Karpas-422 (cell line): ENCODE results near the gene USP30. TPM values are rescaled to one million over a fixed set of nuclear protein-coding genes. Genes with fewer than 3 reads are reported as not detected.
A peak's percentile ranks its signal among the peaks of the same experiment; 100 is the strongest.

ENCODE experiments used
- DNase-seq: peaks from one replicate; pipeline ENCODE4 v3.0.0-alpha.2; 2015
- H2AFZ ChIP-seq: fragments of 200-600 bp; sonication (generic); 2 replicates; pipeline ENCODE4 v1.6.1; 2014; ENCODE audit warnings: antibody characterized with exemption, low read length, mixed read lengths
- H3K27ac ChIP-seq: fragments of 200-600 bp; sonication (generic); 2 replicates; pipeline ENCODE4 v1.5.1; 2014; ENCODE audit warnings: mild to moderate bottlenecking, low read length, moderate library complexity
- H3K27me3 ChIP-seq: fragments of 200-600 bp; sonication (generic); 2 replicates; pipeline ENCODE4 v1.6.1; 2014; ENCODE audit warnings: low read length, mixed read lengths
- H3K36me3 ChIP-seq: fragments of 200-600 bp; sonication (generic); 2 replicates; pipeline ENCODE4 v1.6.1; 2014; ENCODE audit warnings: low read length, mixed read lengths; ENCODE audit not compliant: insufficient read depth
- H3K4me1 ChIP-seq: fragments of 200-600 bp; sonication (generic); 2 replicates; pipeline ENCODE4 v1.6.1; 2014; ENCODE audit warnings: mild to moderate bottlenecking, low read length, mixed read lengths
- H3K4me2 ChIP-seq: fragments of 200-600 bp; sonication (generic); 2 replicates; pipeline ENCODE4 v1.6.1; 2014; ENCODE audit warnings: low read length, low read depth, mild to moderate bottlenecking; ENCODE audit not compliant: poor library complexity, severe bottlenecking
- H3K4me3 ChIP-seq: fragments of 200-600 bp; sonication (generic); 2 replicates; pipeline ENCODE4 v1.5.1; 2014; ENCODE audit warnings: mild to moderate bottlenecking, antibody characterized with exemption, low read length, mixed read lengths
- H3K79me2 ChIP-seq: fragments of 200-600 bp; sonication (generic); 2 replicates; pipeline ENCODE4 v1.6.1; 2014; ENCODE audit warnings: mild to moderate bottlenecking, low read length, mixed read lengths
- H3K9ac ChIP-seq: fragments of 200-600 bp; sonication (generic); 2 replicates; pipeline ENCODE4 v1.6.0; 2014; ENCODE audit warnings: low read length
- H3K9me2 ChIP-seq: fragments of 200-600 bp; sonication (generic), shearing (Covaris generic); replicated peaks from 2 replicates; pipeline ENCODE4 v1.6.0; 2014; ENCODE audit warnings: mild to moderate bottlenecking, low read length, moderate library complexity; ENCODE audit not compliant: insufficient read depth
- H3K9me3 ChIP-seq: fragments of 300-700, 200-600 bp; sonication (generic); 2 replicates; pipeline ENCODE4 v1.6.1; 2014; ENCODE audit warnings: low read length, mixed read lengths
- H4K20me1 ChIP-seq: fragments of 200-600 bp; sonication (generic); 2 replicates; pipeline ENCODE4 v1.6.1; 2014; ENCODE audit warnings: mild to moderate bottlenecking, antibody characterized with exemption, low read length, low read depth; ENCODE audit not compliant: insufficient read depth
- total RNA-seq: library from RNA; depleted of rRNA; stranded (reverse); fragments of >200 nt; shearing (Covaris generic); gene quantifications from 2 replicates; pipeline ENCODE4 v1.2.3, GENCODE V29; 2014; ENCODE audit warnings: low replicate concordance

The USP30 gene
- total RNA-seq, 1 experiment from 2014 or later, result 19.3 TPM

DNA sequence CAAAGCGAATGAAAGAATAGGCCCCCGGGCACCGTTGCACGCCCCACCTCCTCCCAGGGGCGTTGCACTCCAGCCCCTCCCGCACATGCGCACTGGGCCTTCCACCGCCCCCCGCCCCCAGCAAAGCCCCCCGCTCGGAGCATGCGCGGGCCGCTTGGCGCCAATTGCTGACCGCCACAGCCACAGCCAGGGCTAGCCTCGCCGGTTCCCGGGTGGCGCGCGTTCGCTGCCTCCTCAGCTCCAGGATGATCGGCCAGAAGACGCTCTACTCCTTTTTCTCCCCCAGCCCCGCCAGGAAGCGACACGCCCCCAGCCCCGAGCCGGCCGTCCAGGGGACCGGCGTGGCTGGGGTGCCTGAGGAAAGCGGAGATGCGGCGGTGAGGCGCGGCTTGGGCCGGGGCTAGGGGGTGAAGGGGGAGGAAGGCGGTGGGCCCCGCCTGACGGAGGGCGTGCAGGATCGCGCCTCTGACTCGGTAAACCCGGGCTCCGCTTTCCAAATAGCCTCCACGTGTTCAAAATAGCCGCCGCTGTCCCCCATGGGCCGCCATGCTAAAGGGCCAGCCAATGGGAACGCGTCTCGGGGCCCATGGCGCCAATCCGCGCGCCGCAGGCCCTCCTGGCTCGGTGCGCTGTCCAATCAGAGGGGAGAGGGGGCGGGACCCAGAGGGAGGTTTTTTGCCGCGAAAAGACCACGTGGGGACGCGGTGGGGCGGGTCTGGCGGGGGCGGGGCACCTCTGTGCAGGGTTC, 45.2 kb downstream of the USP30 start, which contains the start of gene UNG:
TSS of gene UNG (plus strand) at position 163 of the 748 bp plus-strand sequence. CDS start at position 246, 83 bp downstream.
- H3K4me1 ChIP-seq, result peaks cover 27% of the 10 kb centered on the region
- peaks cover 32% of the 10 kb centered on the region for H3K79me2 ChIP-seq
- peak within 1 kb of the TSS; percentile 74; the same call in 1 of the 2 replicates for H2AFZ ChIP-seq
- H3K27ac ChIP-seq, result peak within 1 kb of the TSS; percentile 63; the same call in 1 of the 2 replicates
- H3K9me3 ChIP-seq, result no peaks in the 10 kb centered on the region
- no peaks in the 10 kb centered on the region for H3K9me2 ChIP-seq
- peak within 1 kb of the TSS; percentile 91 for H3K9ac ChIP-seq
- peak within 1 kb of the TSS; percentile 95 for H3K4me3 ChIP-seq
- no peaks in the 10 kb centered on the region for H4K20me1 ChIP-seq
- peak within 1 kb of the TSS; percentile 94 for H3K4me2 ChIP-seq
- peak; percentile 99 for DNase-seq
- H3K36me3 ChIP-seq, result peaks cover 29% of the 10 kb centered on the region
- no peaks in the 10 kb centered on the region for H3K27me3 ChIP-seq

DNA sequence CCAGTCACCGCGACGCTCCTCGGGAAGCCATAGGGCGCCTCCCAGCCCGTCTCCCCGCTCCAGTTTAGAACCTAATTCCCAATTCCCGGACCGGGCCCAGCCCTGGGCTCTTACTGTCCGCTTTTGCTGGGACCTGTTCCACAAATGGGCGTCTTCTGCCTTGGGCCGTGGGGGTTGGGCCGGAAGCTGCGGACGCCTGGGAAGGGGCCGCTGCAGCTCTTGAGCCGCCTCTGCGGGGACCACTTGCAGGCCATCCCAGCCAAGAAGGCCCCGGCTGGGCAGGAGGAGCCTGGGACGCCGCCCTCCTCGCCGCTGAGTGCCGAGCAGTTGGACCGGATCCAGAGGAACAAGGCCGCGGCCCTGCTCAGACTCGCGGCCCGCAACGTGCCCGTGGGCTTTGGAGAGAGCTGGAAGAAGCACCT, 45.8 kb downstream of the USP30 start:
- Histone ChIP-seq H3K27me3 (no peaks in the 10 kb centered on the region), H3K27ac (peak overlapping the region; percentile 37; the same call in 1 of the 2 replicates), H3K9me3 (no peaks in the 10 kb centered on the region), H4K20me1 (no peaks in the 10 kb centered on the region), H3K4me1 (peaks cover 22% of the 10 kb centered on the region), H3K4me3 (peak overlapping the region; percentile 95), H3K79me2 (peaks cover 26% of the 10 kb centered on the region), H3K4me2 (peak overlapping the region; percentile 94), H2AFZ (peak overlapping the region; percentile 74; the same call in 1 of the 2 replicates), H3K36me3 (peaks cover 30% of the 10 kb centered on the region), H3K9ac (peak overlapping the region; percentile 91), H3K9me2 (no peaks in the 10 kb centered on the region)
- peak; percentile 71 for DNase-seq

DNA sequence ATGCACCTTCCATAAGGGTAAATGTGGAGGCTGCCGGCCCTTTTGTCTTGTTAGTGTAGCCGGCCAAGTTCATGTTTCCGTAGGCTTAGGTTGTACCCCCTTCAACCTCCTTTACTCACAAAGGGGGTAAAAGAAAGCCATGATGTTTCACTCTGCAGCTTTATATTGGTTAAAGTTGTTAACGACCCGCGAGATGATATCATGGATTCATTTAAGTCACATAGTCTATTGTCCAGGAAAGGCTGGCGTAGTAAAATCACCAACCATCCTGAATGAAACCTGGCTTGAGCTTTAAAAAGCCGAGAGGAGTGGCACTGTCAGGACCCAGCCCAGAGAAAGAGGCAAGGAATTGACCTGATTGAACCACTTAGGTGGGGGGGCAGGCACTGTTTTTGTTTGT, 46.3 kb downstream of the USP30 start:
- Histone ChIP-seq H4K20me1 (no peaks in the 10 kb centered on the region), H3K9me3 (no peaks in the 10 kb centered on the region), H3K79me2 (peaks cover 26% of the 10 kb centered on the region), H2AFZ (peak overlapping the region; percentile 74; the same call in 1 of the 2 replicates), H3K4me1 (peaks cover 19% of the 10 kb centered on the region), H3K36me3 (peaks cover 35% of the 10 kb centered on the region), H3K9ac (peak overlapping the region; percentile 91), H3K27ac (peak overlapping the region; percentile 37; the same call in 1 of the 2 replicates), H3K9me2 (no peaks in the 10 kb centered on the region), H3K4me3 (peak overlapping the region; percentile 95), H3K4me2 (peak overlapping the region; percentile 94), H3K27me3 (no peaks in the 10 kb centered on the region)
- no peak for DNase-seq

DNA sequence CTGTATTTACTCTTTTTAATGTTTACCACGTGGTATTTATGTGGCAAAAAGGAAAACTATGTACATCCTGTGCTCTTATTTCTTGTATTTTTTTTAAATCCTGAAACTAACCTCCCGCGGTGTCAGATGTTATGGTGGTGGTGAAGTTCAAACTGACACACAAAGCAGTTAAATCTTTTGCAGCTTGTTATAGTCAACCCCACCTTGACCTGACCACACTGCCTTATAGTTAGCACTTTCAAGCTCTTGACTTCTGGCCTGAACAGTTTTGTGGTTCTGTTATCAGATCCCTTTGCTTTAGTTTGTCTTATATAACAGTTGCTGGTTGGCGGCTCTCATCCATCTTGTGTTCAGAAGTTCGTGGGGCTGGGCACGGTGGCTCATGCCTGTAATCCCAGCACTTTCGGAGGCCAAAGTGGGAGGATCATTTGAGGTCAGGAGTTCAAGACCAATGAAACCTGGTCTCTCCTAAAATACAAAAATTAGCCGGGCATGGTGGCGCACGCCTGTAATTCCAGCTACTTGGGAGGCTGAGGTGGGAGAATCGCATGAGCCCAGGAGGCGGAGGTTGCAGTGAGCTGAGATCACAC, 47.1 kb downstream of the USP30 start:
- Histone ChIP-seq H4K20me1 (no peaks in the 10 kb centered on the region), H2AFZ (no peak overlapping the region), H3K9ac (0 out of 2 replicates have a peak overlapping the region, but pooled peaks have one; percentile 91), H3K27me3 (no peaks in the 10 kb centered on the region), H3K4me3 (peak overlapping the region; percentile 95; the same call in 1 of the 2 replicates), H3K36me3 (peaks cover 36% of the 10 kb centered on the region), H3K4me2 (peak overlapping the region; percentile 94), H3K9me2 (no peaks in the 10 kb centered on the region), H3K27ac (no peak overlapping the region), H3K79me2 (peaks cover 26% of the 10 kb centered on the region), H3K4me1 (peaks cover 17% of the 10 kb centered on the region), H3K9me3 (no peaks in the 10 kb centered on the region)
- no peak for DNase-seq

DNA sequence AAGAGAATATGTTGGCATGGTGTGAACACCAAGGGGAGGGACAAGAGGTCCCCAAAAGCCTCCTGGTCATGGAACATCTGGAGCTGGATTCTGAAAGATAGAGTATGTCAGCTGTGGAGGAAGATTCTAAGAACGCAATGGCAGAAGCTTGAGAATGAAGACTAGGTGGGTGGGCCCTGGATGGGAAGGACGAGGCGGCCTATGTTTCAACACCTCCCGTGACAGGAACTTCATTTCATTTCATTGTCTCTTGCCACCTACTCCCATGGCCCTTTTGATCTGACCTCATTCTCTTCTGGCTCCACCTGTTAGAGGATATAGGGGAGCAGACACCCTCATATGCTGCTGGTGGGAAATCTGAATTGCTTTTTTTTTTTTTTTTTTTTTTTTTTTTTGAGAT, 48.4 kb downstream of the USP30 start:
- no peaks in the 10 kb centered on the region for H4K20me1 ChIP-seq

DNA sequence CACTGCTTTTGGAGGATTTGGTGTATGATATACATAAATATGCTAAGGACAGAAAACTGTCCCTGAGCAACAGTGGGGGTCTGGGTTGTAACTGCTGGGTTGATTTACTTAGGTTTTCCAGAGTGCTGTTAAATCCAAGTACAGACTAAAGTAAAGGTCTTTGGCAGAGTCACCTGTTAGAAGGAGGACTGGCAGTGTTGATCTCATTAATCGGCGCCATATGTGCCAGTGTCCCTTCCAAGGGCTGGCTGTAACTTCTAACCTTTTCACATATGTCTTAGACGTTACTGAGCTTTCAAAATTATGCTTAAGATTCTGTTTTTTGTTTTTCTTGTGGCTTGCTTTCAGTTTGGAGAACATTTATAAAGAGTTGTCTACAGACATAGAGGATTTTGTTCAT, 50.1 kb downstream of the USP30 start:
- Histone ChIP-seq H2AFZ (no peak overlapping the region), H3K9me2 (no peaks in the 10 kb centered on the region)

More for the DNA sequence above, 48.4 kb downstream of the USP30 start:
- Histone ChIP-seq H2AFZ (no peak overlapping the region), H3K4me2 (no peak overlapping the region), H3K9ac (no peak overlapping the region), H3K36me3 (peaks cover 42% of the 10 kb centered on the region), H3K27me3 (no peaks in the 10 kb centered on the region), H3K4me3 (no peak overlapping the region), H3K9me3 (no peaks in the 10 kb centered on the region), H3K4me1 (peaks cover 17% of the 10 kb centered on the region), H3K27ac (no peak overlapping the region), H3K79me2 (peaks cover 26% of the 10 kb centered on the region), H3K9me2 (no peaks in the 10 kb centered on the region)
- no peak for DNase-seq

DNA sequence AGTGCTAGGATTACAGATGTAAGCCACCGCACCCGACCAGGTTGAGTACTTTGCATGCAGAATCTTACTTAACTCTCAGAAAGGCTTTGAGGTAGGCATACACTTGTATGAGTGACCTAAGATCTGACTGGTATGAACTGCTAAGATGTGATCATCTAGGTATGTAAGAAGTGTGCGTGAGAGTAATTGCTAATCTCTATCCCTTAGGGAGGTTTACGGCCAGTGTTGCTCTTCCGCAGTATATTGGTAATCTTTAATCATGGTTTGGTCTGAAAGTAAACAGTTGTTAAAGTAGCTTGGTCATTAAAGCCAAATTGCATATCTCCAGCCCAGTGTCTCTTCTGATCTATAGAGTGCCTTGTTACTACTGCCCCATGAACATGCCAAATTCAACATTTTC, 52.8 kb downstream of the USP30 start:
- no peak overlapping the region for H3K9ac ChIP-seq
- H3K4me1 ChIP-seq, result no peaks in the 10 kb centered on the region
- no peak overlapping the region for H3K4me3 ChIP-seq
- no peaks in the 10 kb centered on the region for H3K27me3 ChIP-seq
- DNase-seq, result no peak
- H3K79me2 ChIP-seq, result peaks cover 5% of the 10 kb centered on the region; the same call in 1 of the 2 replicates
- no peaks in the 10 kb centered on the region for H3K9me2 ChIP-seq
- H3K9me3 ChIP-seq, result no peaks in the 10 kb centered on the region
- H3K27ac ChIP-seq, result no peak overlapping the region
- H2AFZ ChIP-seq, result no peak overlapping the region
- H4K20me1 ChIP-seq, result no peaks in the 10 kb centered on the region
- peaks cover 32% of the 10 kb centered on the region; the same call in 1 of the 2 replicates for H3K36me3 ChIP-seq
- no peak overlapping the region for H3K4me2 ChIP-seq

More for the DNA sequence above, 50.1 kb downstream of the USP30 start:
- Histone ChIP-seq H3K4me3 (no peak overlapping the region), H3K27ac (no peak overlapping the region), H3K27me3 (no peaks in the 10 kb centered on the region), H3K4me2 (no peak overlapping the region), H3K79me2 (peaks cover 26% of the 10 kb centered on the region), H3K9me3 (no peaks in the 10 kb centered on the region), H4K20me1 (no peaks in the 10 kb centered on the region), H3K4me1 (peaks cover 12% of the 10 kb centered on the region), H3K9ac (no peak overlapping the region), H3K36me3 (peaks cover 46% of the 10 kb centered on the region)
- no peak for DNase-seq

DNA sequence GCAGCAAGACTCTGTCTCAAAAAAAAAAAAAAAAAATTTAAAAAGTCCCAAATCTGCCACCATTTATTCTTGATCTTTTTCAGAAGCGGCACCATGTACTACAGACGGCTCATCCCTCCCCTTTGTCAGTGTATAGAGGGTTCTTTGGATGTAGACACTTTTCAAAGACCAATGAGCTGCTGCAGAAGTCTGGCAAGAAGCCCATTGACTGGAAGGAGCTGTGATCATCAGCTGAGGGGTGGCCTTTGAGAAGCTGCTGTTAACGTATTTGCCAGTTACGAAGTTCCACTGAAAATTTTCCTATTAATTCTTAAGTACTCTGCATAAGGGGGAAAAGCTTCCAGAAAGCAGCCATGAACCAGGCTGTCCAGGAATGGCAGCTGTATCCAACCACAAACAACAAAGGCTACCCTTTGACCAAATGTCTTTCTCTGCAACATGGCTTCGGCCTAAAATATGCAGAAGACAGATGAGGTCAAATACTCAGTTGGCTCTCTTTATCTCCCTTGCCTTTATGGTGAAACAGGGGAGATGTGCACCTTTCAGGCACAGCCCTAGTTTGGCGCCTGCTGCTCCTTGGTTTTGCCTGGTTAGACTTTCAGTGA, 57.5 kb downstream of the USP30 start:
- Histone ChIP-seq H2AFZ (no peak overlapping the region), H3K36me3 (peaks cover 12% of the 10 kb centered on the region; the same call in 1 of the 2 replicates), H3K4me2 (no peak overlapping the region), H3K9me3 (no peaks in the 10 kb centered on the region), H3K4me1 (no peaks in the 10 kb centered on the region), H4K20me1 (no peaks in the 10 kb centered on the region), H3K9ac (no peak overlapping the region), H3K79me2 (no peaks in the 10 kb centered on the region), H3K27ac (no peak overlapping the region), H3K9me2 (no peaks in the 10 kb centered on the region), H3K27me3 (no peaks in the 10 kb centered on the region), H3K4me3 (no peak overlapping the region)
- no peak for DNase-seq
